Measurements from ENCODE around the gene ZBTB46. TPM values are rescaled to one million over a fixed set of nuclear protein-coding genes. Genes with fewer than 3 reads are reported as not detected.

Gene ZBTB46
- total and polyA plus RNA-seq, 4 donors = 0.79 to 12.1 (median 4.7) TPM

DNA sequence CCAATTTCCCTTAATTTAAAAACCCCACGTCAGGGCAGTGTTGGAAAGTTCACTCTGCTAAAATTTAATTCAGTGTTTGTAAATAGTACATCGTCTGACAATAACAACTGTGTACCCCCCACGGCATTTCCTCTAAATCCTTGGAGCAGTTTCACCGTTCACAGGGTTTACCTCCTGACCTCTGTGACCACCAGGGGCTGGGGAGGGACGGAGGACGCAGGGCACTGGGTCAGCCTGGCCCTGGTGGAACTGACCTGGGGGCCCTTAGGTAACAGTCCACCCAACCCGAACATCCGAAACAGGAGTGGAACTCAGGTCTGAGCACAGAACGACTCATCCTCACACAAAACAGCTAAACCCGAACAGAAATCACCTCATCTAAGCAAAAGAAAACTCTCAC lies 2.1 kb downstream of the ZBTB46 start:
- H3K9ac ChIP-seq (ENCODE audit: low read depth in 1 of 2, low read length in 2 of 2) = no peak overlapping the region
- no peaks in the 10 kb centered on the region for H3K27me3 ChIP-seq (ENCODE audit: control insufficient read depth in 4 of 4, insufficient read depth in 4 of 4, low read length in 3 of 4)
- peak overlapping the region in 1 of 3 donors; percentile 14 for H3K4me3 ChIP-seq (ENCODE audit: low read depth in 1 of 3, low read length in 3 of 3)
- TF ChIP-seq RAD21 (IDR thresholded peaks at IDR 0.05) = no peak
- no peak for TF ChIP-seq RXRA (IDR thresholded peaks at IDR 0.05)
- TF ChIP-seq NR2F2 (IDR thresholded peaks at IDR 0.05) = peak; percentile 12
- no peak for TF ChIP-seq YY1 (IDR thresholded peaks at IDR 0.05)
- TF ChIP-seq, protein P1, sequence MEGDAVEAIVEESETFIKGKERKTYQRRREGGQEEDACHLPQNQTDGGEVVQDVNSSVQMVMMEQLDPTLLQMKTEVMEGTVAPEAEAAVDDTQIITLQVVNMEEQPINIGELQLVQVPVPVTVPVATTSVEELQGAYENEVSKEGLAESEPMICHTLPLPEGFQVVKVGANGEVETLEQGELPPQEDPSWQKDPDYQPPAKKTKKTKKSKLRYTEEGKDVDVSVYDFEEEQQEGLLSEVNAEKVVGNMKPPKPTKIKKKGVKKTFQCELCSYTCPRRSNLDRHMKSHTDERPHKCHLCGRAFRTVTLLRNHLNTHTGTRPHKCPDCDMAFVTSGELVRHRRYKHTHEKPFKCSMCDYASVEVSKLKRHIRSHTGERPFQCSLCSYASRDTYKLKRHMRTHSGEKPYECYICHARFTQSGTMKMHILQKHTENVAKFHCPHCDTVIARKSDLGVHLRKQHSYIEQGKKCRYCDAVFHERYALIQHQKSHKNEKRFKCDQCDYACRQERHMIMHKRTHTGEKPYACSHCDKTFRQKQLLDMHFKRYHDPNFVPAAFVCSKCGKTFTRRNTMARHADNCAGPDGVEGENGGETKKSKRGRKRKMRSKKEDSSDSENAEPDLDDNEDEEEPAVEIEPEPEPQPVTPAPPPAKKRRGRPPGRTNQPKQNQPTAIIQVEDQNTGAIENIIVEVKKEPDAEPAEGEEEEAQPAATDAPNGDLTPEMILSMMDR (IDR thresholded peaks at IDR 0.05; ENCODE audit: low read depth, low read length, missing input control) = no peak
- TF ChIP-seq FOXA2 (IDR thresholded peaks at IDR 0.05) = no peak
- H3K36me3 ChIP-seq (ENCODE audit: control insufficient read depth in 4 of 4, insufficient read depth in 3 of 4, low read depth in 1 of 4, low read length in 3 of 4) = no peaks in the 10 kb centered on the region
- H3K9me3 ChIP-seq (ENCODE audit: control insufficient read depth in 4 of 4, low read length in 3 of 4) = no peaks in the 10 kb centered on the region
- 53% methylated on average over 10 of the region's 10 CpGs for WGBS
- DNase-seq (ENCODE audit: low spot score) = no peak
- peak overlapping the region in 1 of 2 donors; percentile 34 for H3K27ac ChIP-seq (ENCODE audit: low read depth in 1 of 2, low read length in 2 of 2)
- H3K4me1 ChIP-seq (ENCODE audit: control insufficient read depth in 4 of 4, insufficient read depth in 4 of 4, low read length in 3 of 4) = peaks cover 4 to 16% (median 8%) of the 10 kb centered on the region in 4 donors

DNA sequence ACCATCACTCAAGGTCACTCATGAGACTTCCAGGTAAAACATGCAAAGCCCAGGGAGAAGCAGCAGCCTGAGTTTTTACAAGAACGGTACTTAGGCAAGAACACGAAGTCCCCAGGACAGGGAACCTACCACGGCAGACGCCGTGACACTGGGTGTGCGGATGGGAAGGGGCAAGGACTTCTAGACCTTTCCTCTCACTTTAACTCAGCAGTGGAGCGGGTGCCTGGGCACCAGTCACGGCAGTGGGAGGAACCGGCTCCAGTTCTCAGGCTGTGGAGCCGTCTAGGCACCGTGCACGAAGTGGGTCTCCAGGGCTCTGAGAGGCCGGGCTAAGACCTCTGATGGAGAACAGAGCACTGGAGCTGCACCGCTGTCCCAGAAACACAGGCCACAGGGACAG lies 2.5 kb downstream of the ZBTB46 start:
- DNase-seq (ENCODE audit: low spot score) = no peak
- Histone ChIP-seq H3K4me3 (ENCODE audit: low read depth in 1 of 3, low read length in 3 of 3) (peak overlapping the region in 1 of 3 donors; percentile 14), H3K4me1 (ENCODE audit: control insufficient read depth in 4 of 4, insufficient read depth in 4 of 4, low read length in 3 of 4) (peaks cover 4 to 15% (median 8%) of the 10 kb centered on the region in 4 donors), H3K9me3 (ENCODE audit: control insufficient read depth in 4 of 4, low read length in 3 of 4) (no peaks in the 10 kb centered on the region), H3K27ac (ENCODE audit: low read depth in 1 of 2, low read length in 2 of 2) (peak overlapping the region in 1 of 2 donors; percentile 34), H3K9ac (ENCODE audit: low read depth in 1 of 2, low read length in 2 of 2) (no peak overlapping the region), H3K36me3 (ENCODE audit: control insufficient read depth in 4 of 4, insufficient read depth in 3 of 4, low read depth in 1 of 4, low read length in 3 of 4) (no peaks in the 10 kb centered on the region), H3K27me3 (ENCODE audit: control insufficient read depth in 4 of 4, insufficient read depth in 4 of 4, low read length in 3 of 4) (no peaks in the 10 kb centered on the region)
- 71% methylated on average over 14 of the region's 14 CpGs for WGBS
- no peak for TF ChIP-seq RAD21 (IDR thresholded peaks at IDR 0.05)
- TF ChIP-seq, protein P2, sequence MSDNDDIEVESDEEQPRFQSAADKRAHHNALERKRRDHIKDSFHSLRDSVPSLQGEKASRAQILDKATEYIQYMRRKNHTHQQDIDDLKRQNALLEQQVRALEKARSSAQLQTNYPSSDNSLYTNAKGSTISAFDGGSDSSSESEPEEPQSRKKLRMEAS (IDR thresholded peaks at IDR 0.05) = no peak
- no peak for TF ChIP-seq FOXA2 (IDR thresholded peaks at IDR 0.05)
- TF ChIP-seq YY1 (IDR thresholded peaks at IDR 0.05) = no peak
- TF ChIP-seq, protein P1 (IDR thresholded peaks at IDR 0.05; ENCODE audit: low read depth, low read length, missing input control) = no peak
- no peak for TF ChIP-seq GABPA (IDR thresholded peaks at IDR 0.05 in 1 of 2, conservative IDR thresholded peaks at IDR 0.05 in 1 of 2)
- TF ChIP-seq EGR1 (IDR thresholded peaks at IDR 0.05; ENCODE audit: low read depth in 2 of 2) = no peak
- TF ChIP-seq HNF4G (IDR thresholded peaks at IDR 0.05) = no peak
- TF ChIP-seq, protein P3, sequence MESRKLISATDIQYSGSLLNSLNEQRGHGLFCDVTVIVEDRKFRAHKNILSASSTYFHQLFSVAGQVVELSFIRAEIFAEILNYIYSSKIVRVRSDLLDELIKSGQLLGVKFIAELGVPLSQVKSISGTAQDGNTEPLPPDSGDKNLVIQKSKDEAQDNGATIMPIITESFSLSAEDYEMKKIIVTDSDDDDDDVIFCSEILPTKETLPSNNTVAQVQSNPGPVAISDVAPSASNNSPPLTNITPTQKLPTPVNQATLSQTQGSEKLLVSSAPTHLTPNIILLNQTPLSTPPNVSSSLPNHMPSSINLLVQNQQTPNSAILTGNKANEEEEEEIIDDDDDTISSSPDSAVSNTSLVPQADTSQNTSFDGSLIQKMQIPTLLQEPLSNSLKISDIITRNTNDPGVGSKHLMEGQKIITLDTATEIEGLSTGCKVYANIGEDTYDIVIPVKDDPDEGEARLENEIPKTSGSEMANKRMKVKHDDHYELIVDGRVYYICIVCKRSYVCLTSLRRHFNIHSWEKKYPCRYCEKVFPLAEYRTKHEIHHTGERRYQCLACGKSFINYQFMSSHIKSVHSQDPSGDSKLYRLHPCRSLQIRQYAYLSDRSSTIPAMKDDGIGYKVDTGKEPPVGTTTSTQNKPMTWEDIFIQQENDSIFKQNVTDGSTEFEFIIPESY (IDR thresholded peaks at IDR 0.05) = no peak
- TF ChIP-seq HNF4A (conservative IDR thresholded peaks at IDR 0.05) = no peak
- no peak for TF ChIP-seq SP1 (IDR thresholded peaks at IDR 0.05)
- TF ChIP-seq FOXA1 (IDR thresholded peaks at IDR 0.05) = no peak
- TF ChIP-seq, protein P4, sequence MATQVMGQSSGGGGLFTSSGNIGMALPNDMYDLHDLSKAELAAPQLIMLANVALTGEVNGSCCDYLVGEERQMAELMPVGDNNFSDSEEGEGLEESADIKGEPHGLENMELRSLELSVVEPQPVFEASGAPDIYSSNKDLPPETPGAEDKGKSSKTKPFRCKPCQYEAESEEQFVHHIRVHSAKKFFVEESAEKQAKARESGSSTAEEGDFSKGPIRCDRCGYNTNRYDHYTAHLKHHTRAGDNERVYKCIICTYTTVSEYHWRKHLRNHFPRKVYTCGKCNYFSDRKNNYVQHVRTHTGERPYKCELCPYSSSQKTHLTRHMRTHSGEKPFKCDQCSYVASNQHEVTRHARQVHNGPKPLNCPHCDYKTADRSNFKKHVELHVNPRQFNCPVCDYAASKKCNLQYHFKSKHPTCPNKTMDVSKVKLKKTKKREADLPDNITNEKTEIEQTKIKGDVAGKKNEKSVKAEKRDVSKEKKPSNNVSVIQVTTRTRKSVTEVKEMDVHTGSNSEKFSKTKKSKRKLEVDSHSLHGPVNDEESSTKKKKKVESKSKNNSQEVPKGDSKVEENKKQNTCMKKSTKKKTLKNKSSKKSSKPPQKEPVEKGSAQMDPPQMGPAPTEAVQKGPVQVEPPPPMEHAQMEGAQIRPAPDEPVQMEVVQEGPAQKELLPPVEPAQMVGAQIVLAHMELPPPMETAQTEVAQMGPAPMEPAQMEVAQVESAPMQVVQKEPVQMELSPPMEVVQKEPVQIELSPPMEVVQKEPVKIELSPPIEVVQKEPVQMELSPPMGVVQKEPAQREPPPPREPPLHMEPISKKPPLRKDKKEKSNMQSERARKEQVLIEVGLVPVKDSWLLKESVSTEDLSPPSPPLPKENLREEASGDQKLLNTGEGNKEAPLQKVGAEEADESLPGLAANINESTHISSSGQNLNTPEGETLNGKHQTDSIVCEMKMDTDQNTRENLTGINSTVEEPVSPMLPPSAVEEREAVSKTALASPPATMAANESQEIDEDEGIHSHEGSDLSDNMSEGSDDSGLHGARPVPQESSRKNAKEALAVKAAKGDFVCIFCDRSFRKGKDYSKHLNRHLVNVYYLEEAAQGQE (IDR thresholded peaks at IDR 0.05) = no peak
- TF ChIP-seq NR2F2 (IDR thresholded peaks at IDR 0.05) = no peak
- TF ChIP-seq, protein P5, sequence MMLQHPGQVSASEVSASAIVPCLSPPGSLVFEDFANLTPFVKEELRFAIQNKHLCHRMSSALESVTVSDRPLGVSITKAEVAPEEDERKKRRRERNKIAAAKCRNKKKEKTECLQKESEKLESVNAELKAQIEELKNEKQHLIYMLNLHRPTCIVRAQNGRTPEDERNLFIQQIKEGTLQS (IDR thresholded peaks at IDR 0.05) = no peak
- TF ChIP-seq RXRA (IDR thresholded peaks at IDR 0.05) = no peak
- TF ChIP-seq JUND (IDR thresholded peaks at IDR 0.05) = no peak
- TF ChIP-seq TAF1 (conservative IDR thresholded peaks at IDR 0.05) = no peak
